GM19467 (cell line): Measurements from ENCODE around the gene RPRD1A.
"Not testable (repeated sequence)": the region's sequence is repeated elsewhere in the genome, so short reads cannot be mapped to it uniquely, and the experiment has no call there.

Source experiments
- ATAC-seq: cut with Tn5 transposase; IDR thresholded peaks from one replicate; pipeline ENCODE4 v1.9.1; 2021; ENCODE audit warnings: mild to moderate bottlenecking, moderate library complexity; ENCODE audit not compliant: unreplicated experiment

Gene RPRD1A, protein sequence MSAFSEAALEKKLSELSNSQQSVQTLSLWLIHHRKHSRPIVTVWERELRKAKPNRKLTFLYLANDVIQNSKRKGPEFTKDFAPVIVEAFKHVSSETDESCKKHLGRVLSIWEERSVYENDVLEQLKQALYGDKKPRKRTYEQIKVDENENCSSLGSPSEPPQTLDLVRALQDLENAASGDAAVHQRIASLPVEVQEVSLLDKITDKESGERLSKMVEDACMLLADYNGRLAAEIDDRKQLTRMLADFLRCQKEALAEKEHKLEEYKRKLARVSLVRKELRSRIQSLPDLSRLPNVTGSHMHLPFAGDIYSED

DNA sequence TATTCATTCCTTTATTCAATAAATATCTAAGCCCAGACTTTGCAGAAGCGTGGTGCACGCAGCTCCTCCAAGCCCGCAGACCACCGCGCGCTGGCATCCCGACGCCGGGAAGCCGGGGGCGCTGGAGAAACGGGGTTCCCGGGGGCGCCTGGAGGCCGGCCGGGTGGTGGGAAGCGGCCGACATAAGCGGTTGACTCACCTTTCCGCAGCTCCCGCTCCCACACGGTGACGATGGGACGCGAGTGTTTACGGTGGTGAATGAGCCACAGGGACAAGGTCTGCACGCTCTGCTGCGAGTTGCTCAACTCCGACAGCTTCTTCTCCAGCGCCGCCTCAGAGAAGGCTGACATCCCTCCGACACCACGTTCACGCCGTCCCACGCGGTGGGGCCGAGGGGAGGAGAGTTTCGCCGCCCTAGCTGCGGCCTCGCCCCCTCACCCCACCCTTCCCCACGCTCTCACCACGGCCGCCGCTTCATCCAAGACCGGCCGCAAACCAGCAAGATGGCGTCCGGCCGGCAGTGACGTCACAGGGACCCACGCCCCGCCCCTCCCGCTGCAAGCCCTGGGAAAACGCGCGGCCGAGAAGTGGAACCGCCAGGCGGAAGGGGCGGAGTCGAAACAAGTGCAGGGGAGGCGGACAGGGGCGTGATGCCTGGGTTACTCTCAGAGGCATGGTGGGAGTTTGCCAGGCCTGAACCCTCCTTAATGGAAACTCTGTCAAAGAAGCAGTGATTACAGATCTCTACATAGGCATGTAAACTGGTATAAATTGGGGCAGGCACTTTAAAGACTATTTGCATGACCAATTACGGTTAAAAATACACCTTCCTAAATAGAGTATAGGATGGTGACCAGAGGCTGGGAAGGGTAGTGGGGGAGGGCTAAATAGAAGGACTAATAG, at the start of gene RPRD1A:
Gene RPRD1A (minus strand): TSS at position 505 of the 903 bp plus-strand sequence. CDS start 155 bp downstream, at position 350.
- peak; percentile 92 for ATAC-seq

DNA sequence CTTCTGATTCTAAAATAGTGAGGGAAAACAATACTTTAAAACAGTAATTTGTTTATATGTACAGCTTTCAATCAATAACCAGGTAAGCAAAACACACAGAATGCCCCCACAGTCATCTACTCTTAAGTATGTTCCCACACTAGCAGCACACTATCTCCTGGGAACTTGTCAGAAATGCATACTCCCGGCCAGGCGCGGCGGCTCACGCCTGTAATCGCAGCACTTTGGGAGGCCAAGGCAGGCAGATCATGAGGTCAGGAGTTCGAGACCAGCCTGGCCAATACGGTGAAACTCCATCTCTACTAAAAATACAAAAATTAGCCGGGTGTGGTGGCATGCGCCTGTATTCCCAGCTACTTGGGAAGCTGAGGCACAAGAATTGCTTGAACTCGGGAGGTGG, 49.4 kb upstream of the RPRD1A start:
- not testable (repeated sequence) for ATAC-seq

DNA sequence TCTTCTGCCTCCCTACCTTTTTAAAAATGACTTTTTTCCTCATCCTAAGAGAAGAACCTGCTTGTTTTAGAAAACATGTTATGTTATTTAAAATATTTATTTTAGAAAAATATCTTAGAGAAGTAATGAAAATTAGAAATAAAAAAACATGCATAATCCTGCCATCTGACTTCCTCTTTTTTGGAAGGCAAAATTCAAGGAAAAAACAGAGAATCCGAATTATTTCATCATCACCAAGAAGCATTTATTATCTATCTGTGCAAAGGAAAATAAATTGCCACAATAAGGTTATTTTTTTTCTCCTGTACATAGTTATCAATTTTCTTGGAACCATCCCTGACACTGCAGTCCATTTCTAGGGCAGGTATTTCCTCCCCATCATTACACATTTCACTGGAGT, 47.4 kb upstream of the RPRD1A start:
- no peak for ATAC-seq

DNA sequence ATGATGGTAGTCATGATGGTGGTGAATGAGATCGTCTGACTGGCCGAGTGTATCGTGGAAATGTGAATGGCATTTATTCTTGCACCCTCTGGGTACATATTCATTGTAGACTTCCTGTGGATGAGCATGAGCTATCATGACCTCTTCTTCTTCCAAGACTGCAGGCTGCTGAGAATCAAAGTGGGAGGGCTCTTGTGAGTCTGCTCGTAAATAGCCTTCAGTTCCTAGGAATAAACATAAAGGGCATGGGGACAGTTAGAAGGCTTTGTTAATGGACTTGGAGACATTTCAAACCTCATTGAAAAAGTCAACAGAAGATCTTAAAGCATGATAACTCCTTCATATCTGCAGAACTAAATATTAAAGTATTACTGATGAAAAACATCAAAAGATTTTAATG, 46.9 kb upstream of the RPRD1A start:
- ATAC-seq, result no peak

DNA sequence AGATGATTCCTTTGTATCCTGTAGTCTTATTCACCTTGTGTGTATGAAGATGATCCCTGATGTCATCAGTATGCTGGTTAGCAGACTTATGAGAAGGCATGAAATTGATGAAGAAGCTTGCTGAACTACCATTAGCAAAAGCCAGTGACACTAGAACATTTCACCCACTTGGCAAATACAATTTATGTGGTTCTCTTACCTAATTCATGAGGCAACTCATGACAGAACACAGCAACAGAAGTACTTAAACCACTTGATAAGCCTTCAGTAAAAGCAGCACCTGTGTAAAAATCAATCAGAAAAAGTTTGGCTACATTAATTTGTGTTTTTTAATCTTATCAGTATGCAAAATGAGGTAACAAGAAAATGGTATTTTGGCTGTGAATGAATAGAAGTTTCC, 44.9 kb upstream of the RPRD1A start:
- ATAC-seq, result no peak

DNA sequence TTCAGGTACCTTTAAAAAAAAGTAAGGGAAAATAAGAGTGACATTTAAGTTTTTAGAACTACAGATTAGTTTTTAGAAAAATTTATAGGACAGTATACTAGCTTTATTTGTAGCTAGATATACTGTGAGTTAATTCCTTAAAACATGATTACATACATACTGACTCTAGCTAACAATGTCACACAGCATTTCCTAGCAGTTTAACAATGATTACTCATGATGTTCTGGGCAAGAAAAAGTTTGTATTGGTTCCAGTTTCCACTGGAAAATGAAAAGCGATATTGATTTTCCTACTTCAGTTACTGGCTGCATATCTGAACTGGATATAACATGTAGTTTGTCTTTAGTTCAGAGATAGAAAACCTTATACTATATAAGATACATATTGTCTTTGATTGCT, 42.4 kb upstream of the RPRD1A start:
- ATAC-seq, result no peak

DNA sequence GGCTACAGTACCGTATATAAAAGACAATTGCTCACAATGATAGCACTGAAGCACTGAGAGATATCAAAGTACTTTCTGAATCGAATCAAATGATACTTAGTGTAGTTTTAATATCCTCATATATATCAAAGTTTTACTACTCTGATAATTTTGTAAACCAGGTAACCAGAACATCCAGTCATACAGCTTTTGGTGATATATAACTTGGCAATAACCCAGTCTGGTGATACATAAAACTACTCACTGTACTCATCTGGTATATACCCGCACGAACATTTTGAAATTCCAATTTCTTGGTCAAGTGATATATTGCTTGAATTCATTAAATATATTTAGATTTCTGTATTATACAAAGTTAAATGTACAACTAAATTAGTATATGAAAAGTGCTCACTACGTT, 41.2 kb upstream of the RPRD1A start:
- no peak for ATAC-seq

DNA sequence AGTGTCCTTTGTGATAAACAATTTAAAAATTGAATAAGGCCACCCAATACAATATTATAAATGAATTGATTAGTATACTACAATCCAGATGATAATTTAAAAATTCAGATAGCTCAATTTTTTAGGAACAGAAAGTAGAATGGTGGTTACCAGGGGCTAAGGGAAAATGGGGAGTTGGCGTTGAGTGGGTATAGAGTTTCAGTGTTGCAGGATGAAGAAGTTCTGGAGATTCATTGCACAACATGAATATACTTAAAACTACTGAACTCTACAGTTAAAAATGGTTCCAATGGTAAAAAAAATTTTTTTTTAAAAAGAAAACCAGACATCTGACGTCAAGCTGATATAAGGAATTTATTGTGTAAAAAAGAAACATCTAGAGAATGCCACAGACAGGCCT, 40.8 kb upstream of the RPRD1A start:
- ATAC-seq, result no peak

DNA sequence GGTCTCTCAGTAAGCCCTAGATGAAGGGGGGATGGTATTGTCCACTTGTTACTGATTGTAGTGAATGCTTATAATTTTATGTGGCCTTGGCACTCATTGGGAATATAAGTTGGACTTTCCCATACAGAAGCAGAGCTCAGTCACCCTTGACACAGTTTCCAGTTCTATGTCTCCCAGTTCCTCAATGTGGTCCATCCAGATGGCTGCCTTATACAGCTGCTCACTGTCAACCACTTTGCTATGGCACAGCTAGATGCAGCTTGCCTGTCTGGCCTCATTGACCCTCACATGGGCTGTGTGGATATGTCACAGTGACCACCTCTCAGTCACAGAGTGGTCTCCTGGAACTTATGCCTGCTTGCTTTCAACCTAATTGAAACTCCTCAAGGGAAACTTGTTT, 40.1 kb upstream of the RPRD1A start:
- no peak for ATAC-seq

DNA sequence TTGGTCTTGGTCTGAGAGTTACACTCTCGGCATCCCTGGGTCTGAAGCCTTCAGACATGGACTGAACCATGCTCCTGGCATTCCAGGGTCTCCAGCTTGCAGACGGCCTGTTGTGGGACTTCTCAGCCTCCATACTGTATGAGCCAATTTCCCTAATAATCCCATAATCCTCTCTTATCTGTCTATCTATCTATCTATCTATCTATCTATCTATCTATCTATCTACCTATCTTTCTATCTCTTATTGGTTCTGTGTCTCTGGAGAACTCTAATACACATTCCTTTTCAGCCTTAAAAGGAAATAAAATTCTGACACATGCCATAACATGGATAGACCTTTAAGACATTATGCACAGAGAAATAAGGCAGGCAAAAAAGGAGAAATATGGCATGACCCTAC, 37.4 kb upstream of the RPRD1A start:
- ATAC-seq, result no peak

DNA sequence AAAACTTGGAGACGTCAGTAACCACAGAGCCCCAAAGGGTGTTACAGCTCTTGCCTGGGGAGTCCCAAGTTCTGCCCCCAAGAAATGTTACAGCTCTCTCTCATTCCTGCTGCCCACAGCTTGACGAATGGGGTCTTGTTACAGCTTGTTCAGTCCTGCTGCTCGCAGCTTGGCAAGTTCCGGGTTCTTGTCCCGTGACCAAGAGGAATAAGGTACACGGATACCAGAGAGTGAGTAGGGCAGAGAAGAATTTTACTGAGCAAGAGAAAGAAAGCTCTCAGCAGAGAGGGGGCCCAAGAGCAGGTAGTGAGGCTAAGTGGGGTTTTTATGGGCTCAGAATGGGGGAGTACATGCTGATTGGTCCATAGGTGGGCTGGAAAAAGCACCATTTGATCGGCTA, 34.6 kb upstream of the RPRD1A start:
- no peak for ATAC-seq

DNA sequence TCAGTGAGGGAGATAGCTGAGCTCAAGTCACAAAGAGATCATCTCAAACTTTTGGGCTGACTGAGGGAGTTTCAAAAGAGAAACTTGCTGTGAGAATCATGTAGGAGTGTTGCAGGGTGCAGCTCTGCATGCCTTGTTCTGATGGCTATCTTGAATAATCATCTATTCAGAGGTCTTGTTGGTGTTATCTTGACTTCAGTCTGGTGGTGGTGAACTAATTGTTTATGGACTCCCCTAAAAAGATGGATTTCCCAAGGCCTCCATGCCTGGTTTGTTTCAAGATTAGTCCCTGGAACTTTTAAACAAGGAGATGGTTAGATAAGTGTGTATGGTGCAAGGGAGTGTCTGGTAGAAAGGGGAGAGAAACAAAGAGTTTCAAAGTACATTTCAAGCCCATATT, 32.0 kb upstream of the RPRD1A start:
- no peak for ATAC-seq

DNA sequence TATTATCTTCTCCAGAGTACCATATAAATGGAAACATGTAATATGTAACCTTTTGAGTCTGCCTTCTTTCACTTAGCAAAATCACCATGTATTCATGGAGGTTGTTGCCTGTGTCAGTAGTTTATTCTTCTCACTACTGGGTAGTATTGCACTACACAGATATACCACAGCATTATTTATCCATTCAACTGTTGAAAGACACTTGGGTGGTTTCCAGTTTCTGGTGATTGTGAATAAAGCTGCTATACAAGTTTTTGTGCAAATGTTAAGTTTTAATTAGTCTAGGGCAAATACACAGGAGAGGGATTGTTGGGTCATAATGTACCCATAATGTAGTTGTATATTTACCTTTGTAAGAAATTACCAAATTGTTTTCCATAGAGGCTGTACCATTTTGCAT, 29.6 kb upstream of the RPRD1A start:
- ATAC-seq, result no peak

DNA sequence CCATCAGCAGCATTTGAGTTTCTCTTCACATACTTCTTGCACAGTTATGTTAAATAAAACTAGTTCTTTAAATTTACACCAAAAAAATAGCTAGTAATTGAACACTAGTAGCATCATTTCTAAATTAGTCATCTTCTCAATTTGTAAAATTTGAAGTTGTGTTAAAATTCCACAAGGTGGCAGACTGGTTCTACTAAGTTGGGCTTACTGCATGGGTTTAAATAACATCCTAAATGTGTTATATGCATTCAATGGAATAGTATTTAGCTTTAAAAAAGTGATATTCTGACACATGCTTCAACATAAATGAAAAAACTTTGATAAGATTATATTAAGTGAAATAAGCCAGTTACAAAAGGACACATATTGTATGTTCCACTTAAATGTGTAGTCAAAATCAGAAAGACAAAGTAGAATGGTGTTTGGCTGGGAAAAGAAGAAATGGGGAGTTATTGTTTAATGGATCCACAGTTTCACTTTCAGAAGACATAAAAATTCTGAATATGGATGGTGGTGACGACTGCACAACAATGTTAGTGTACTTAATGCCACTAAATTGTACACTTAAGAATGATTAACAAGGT, 28.7 kb upstream of the RPRD1A start:
- ATAC-seq, result no peak

DNA sequence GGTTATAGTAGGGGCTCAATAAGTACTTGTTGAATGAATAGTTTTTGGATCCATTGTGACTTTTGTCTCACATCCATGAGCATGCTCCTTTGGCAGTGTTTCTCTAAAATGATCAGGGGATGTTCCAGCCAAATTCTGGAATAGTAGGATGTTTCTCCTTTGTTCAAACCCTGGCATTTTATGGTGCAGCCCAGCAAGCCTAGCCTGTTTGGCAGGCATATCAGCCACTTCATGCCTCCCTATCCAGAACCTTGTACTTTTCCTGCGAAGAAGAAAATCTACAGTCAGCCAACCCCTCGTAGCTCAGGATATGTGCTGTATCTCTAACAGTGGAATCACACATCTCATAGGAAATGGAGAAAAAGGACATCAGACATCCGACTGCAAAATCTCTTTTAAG, 27.1 kb upstream of the RPRD1A start:
- ATAC-seq, result no peak

DNA sequence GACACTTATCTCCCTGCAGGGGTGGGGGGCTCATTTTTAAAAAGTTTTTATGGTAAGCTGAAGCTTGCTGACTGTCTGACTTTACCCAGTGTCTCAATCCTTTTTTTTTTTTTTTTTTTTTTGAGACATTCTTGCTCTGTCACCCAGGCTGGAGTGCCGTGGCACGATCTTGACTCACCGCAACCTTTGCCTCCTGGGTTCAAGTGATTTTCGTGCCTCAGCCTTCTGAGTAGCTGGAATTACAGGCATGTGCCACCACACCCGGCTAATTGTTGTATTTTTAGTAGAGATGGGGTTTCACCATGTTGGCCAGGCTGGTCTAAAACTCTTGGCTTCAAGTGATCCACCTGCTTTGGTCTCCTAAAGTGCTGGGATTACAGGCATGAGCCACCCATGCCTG, 24.8 kb upstream of the RPRD1A start:
- ATAC-seq, result not testable (repeated sequence)

DNA sequence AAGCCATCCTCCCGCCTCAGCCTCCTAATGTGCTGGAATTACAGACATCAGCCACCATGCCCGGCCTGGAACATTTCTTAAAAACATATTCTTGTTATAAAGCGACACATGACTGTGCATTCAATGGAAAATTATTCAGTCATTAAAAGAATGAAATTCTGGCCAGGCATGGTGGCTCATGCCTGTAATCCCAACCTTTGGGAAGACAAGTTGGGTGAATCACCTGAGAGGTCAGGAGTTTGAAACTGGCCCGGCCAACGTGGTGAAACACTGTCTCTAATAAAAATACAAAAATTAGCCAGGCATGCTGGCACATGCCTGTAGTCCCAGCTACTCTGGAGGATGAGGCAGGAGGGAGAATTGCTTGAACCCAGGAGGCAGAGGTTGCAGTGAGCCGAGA, 21.6 kb upstream of the RPRD1A start:
- ATAC-seq, result no peak

DNA sequence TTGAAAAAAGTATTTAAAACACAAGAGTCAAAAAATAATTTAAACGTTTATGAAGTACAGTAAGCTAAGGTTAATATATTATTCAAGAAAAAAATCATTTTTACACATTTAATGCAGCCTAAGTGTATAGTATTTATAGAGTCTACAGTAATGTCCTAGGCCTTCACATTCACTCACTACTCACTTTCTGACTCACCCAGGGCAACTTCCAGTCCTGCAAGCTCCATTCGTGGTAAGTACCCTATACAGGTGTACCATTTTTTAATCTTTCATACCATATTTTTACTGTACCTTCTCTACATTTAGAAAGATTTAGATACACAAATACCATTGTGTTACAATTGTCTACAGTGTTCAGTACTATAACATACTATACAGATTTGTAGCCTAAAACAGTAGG, 20.9 kb upstream of the RPRD1A start:
- ATAC-seq, result no peak

DNA sequence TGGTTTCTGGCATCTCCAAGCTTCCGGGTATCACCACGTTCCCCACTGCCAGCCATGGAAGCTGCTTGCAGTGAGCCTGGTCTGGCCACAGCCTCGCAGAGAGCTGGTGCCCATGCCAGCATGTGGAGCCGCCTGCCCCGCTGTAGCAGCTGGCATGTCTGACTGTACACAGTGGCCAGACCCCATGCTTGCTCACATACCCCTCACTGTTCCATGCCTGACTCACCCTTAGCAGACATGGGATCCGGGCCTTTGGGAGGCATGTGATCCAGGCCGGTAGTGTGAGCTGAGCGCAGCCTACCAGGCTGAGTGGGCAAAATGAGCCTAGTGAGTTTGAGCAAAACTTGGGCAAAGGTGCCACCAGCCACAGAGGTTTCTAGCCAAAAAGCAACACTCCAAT, 18.8 kb upstream of the RPRD1A start:
- ATAC-seq, result no peak

DNA sequence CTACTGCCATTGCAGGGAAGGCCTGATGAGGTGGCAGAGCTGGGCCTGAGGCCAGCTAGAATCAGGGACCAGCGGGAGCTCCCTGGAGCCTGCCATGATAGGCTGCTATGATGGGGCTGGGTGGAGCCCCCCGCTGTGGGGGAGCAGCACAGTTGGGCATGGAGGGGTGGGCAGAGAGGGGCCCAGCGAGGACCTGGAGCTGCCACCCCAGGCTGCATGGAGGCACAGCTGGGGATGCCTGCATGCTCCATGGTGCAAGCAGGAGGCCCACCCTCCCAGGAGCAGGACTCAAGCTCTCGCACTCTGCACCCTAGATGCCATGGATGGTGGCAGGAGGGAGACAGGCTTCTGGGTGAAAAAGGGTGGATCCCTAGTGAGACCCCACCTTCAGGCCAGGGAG, 17.8 kb upstream of the RPRD1A start:
- ATAC-seq, result no peak

DNA sequence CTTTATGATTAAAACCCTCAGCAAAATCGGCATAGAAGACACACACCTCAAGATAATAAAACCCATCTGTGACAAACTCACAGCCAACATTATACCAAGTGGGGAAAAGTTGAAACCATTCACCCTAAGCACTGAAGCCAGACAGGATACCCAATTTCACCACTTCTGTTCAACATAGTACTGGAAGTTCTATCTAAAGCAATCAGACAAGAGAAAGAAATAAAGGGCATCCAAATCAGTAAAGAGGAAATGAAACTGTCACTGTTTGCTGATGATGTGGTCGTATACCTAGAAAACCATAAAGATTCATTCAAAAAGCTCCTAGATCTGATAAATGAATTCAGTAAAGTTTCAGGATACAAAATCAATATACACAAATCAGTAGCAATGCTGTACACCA, 16.4 kb upstream of the RPRD1A start:
- no peak for ATAC-seq

DNA sequence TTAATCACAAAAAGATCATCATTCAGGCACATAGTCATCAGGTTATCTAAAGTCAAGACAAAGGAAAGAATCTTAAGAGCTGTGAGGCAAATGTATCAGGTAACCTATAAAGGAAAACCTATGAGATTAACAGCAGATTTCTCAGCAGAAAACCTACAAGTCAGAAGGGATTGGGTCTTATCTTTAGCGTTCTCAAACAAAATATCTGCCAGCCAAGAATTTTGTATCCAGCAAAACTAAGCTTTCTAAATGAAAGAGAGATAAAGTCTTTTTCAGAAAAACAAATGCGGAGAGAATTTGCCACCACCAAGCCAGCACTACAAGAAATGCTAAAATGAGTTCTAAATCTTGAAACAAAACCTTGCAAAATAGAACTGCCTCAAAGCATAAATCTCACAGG, 13.8 kb upstream of the RPRD1A start:
- ATAC-seq, result not testable (repeated sequence)
